ENCODE results near the gene BCAS4. TPM values are rescaled to one million over a fixed set of nuclear protein-coding genes. Genes with fewer than 3 reads are reported as not detected.

The BCAS4 gene
- total RNA-seq, 1 experiment from 2014 or later = 25.8 TPM

GRCh38 chr20:50854506-50855249 is 59.8 kb downstream of the BCAS4 start:
- Mint-ChIP-seq H3K27me3 (ENCODE audit: low read depth) (no peaks in the 10 kb centered on the region), H3K9me3 (no peaks in the 10 kb centered on the region), H3K27ac (peak overlapping the region; percentile 65), H3K4me1 (peaks cover 35% of the 10 kb centered on the region), H3K4me3 (no peak overlapping the region), H3K36me3 (no peaks in the 10 kb centered on the region)
- POLR2A ChIA-PET = no interaction called here
- DNase-seq (ENCODE audit: low spot score) (no peak), ATAC-seq (no peak)
- CTCF ChIA-PET = interaction anchor here (1.0 to 1.6 kb wide), 2 partner anchors 60 to 229 kb away, joined by 5 to 7 read pairs; partner anchors contain the start of gene BCAS4
- TF ChIP-seq ZNF263 (CRISPR knock-in tag; IDR thresholded peaks at IDR 0.05; ENCODE audit: low read depth) = no peak
- no peak for TF ChIP-seq TCF7 (CRISPR knock-in tag; IDR thresholded peaks at IDR 0.05; ENCODE audit: low read depth)
- TF ChIP-seq, protein P1, sequence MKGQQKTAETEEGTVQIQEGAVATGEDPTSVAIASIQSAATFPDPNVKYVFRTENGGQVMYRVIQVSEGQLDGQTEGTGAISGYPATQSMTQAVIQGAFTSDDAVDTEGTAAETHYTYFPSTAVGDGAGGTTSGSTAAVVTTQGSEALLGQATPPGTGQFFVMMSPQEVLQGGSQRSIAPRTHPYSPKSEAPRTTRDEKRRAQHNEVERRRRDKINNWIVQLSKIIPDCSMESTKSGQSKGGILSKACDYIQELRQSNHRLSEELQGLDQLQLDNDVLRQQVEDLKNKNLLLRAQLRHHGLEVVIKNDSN (CRISPR knock-in tag; IDR thresholded peaks at IDR 0.05) = no peak
- no peak for TF ChIP-seq E2F4 (CRISPR knock-in tag; IDR thresholded peaks at IDR 0.05; ENCODE audit: borderline replicate concordance, low read depth)
- TF ChIP-seq, protein P2, sequence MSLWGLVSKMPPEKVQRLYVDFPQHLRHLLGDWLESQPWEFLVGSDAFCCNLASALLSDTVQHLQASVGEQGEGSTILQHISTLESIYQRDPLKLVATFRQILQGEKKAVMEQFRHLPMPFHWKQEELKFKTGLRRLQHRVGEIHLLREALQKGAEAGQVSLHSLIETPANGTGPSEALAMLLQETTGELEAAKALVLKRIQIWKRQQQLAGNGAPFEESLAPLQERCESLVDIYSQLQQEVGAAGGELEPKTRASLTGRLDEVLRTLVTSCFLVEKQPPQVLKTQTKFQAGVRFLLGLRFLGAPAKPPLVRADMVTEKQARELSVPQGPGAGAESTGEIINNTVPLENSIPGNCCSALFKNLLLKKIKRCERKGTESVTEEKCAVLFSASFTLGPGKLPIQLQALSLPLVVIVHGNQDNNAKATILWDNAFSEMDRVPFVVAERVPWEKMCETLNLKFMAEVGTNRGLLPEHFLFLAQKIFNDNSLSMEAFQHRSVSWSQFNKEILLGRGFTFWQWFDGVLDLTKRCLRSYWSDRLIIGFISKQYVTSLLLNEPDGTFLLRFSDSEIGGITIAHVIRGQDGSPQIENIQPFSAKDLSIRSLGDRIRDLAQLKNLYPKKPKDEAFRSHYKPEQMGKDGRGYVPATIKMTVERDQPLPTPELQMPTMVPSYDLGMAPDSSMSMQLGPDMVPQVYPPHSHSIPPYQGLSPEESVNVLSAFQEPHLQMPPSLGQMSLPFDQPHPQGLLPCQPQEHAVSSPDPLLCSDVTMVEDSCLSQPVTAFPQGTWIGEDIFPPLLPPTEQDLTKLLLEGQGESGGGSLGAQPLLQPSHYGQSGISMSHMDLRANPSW (CRISPR knock-in tag; conservative IDR thresholded peaks at IDR 0.05; ENCODE audit: low read depth) = no peak
- TF ChIP-seq IRF2 (CRISPR knock-in tag; IDR thresholded peaks at IDR 0.05; ENCODE audit: borderline replicate concordance, low read depth) = no peak

GRCh38 chr20:50855498-50856474 is 60.9 kb downstream of the BCAS4 start:
- Mint-ChIP-seq H3K9me3 (no peaks in the 10 kb centered on the region), H3K4me3 (no peak overlapping the region), H3K27ac (peak overlapping the region; percentile 88), H3K27me3 (ENCODE audit: low read depth) (no peaks in the 10 kb centered on the region), H3K36me3 (no peaks in the 10 kb centered on the region), H3K4me1 (peaks cover 28% of the 10 kb centered on the region)
- TF ChIP-seq AR (CRISPR knock-in tag; IDR thresholded peaks at IDR 0.05) = no peak
- no peak for TF ChIP-seq NFYB (CRISPR knock-in tag; conservative IDR thresholded peaks at IDR 0.05; ENCODE audit: low read depth)
- no peak for TF ChIP-seq NFATC4 (CRISPR knock-in tag; IDR thresholded peaks at IDR 0.05)
- TF ChIP-seq EMX1 (CRISPR knock-in tag; IDR thresholded peaks at IDR 0.05) = no peak
- TF ChIP-seq GRHL2 (CRISPR knock-in tag; IDR thresholded peaks at IDR 0.05; ENCODE audit: insufficient replicate concordance, severe bottlenecking) = no peak
- TF ChIP-seq GABPB1 (CRISPR knock-in tag; IDR thresholded peaks at IDR 0.05) = no peak
- TF ChIP-seq NR3C1 (CRISPR knock-in tag; conservative IDR thresholded peaks at IDR 0.05; ENCODE audit: low read depth) = no peak
- TF ChIP-seq GTF2I (CRISPR knock-in tag; conservative IDR thresholded peaks at IDR 0.05) = no peak
- no peak for TF ChIP-seq JAZF1 (CRISPR knock-in tag; IDR thresholded peaks at IDR 0.05)
- TF ChIP-seq ZMAT4 (CRISPR knock-in tag; IDR thresholded peaks at IDR 0.05) = no peak
- TF ChIP-seq, protein P3, sequence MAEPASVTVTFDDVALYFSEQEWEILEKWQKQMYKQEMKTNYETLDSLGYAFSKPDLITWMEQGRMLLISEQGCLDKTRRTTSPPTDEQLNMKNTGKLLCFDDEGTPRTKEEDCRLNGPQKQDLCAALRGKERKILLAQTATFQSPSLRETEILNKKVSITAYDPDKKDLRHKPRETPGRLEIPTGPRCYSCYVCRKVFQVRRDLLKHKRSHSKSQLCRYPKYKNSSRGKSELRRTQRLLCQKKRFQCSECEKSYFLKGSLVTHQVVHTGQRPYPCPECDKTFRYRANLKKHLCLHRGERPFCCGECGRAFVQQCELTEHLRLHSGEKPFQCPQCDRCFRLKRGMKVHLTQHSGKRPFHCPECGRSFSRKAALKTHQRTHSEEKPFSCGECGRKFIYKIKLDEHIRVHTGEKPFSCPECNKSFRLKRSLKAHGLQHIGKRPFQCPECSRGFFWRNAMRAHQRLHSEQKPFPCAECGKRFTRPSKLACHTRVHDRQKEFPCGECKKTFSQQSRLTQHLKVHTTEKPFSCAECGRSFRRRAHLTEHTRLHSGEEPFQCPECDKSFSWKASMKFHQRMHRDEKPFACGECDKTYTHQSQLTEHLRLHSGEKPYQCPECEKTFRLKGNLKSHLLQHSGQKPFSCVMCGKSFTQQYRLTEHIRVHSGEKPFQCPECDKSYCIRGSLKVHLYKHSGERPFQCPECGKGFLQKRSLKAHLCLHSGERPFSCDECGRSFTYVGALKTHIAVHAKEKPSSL (CRISPR knock-in tag; conservative IDR thresholded peaks at IDR 0.05) = no peak
- TF ChIP-seq ERG (CRISPR knock-in tag; IDR thresholded peaks at IDR 0.05) = no peak
- CTCF ChIA-PET = interaction anchor here (0.6 to 2.2 kb wide), 3 partner anchors 9 to 61 kb away, joined by 3 to 7 read pairs (median 4); partner anchors contain the start of gene BCAS4
- POLR2A ChIA-PET = no interaction called here
- DNase-seq (ENCODE audit: low spot score) (peak; percentile 42), ATAC-seq (peak; percentile 56)
